ENCODE results near the gene U2AF1.
"Not testable (repeated sequence)": the region's sequence is repeated elsewhere in the genome, so short reads cannot be mapped to it uniquely, and the experiment has no call there.

DNA sequence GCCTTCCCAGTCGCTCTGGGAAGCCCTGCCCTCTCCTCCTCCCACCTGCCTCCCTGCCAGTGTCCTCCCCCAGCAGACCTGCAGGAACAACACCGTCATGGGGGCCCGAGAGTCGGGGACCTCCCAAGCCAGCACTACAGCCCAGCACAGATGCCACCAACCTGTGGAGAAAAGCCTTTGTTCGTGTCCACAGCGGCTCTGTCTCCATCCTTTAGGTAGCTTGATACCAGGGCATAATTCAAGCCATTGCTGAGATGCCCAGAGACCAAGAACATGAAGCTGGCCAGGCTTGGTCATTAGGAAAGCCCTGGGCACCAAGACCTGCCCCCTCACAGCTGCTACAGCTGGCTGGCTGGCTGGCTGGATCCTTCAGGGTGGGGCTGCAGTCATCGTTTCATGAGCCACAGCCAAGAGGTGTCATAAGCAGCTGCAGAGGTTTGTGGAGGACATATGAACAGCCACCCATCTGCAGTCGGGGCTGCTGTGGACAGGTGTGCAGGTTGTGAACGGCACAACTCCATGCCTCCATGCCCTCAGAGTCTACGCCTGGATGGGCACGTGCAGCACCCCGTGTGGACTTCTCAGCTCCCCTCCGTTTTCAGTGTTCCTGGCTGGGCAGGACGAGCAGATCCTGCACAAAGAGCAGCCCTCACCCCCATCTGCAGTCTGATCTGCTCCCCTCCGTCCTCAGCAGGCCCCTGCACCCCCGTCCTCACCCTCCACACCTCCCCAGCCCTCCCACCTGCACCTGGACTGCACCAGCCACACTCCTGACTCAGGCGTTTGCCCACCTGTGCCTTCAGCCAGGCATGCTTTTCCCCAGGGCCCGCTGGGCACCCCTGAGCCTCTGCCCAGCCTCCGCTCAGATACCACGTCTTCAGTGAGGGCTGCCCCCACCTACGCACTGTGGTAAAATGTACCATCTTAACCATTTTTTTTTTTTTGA, 61.2 kb downstream of the U2AF1 start:
- TF ChIP-seq, protein P1, sequence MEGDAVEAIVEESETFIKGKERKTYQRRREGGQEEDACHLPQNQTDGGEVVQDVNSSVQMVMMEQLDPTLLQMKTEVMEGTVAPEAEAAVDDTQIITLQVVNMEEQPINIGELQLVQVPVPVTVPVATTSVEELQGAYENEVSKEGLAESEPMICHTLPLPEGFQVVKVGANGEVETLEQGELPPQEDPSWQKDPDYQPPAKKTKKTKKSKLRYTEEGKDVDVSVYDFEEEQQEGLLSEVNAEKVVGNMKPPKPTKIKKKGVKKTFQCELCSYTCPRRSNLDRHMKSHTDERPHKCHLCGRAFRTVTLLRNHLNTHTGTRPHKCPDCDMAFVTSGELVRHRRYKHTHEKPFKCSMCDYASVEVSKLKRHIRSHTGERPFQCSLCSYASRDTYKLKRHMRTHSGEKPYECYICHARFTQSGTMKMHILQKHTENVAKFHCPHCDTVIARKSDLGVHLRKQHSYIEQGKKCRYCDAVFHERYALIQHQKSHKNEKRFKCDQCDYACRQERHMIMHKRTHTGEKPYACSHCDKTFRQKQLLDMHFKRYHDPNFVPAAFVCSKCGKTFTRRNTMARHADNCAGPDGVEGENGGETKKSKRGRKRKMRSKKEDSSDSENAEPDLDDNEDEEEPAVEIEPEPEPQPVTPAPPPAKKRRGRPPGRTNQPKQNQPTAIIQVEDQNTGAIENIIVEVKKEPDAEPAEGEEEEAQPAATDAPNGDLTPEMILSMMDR (IDR thresholded peaks at IDR 0.05) = not testable (repeated sequence)
- TF ChIP-seq USF2 (IDR thresholded peaks at IDR 0.05; ENCODE audit: borderline replicate concordance, low read depth, low read length); RFX5 (IDR thresholded peaks at IDR 0.05; ENCODE audit: low read length); ZBTB33 (IDR thresholded peaks at IDR 0.05; ENCODE audit: borderline replicate concordance, low read depth); REST (IDR thresholded peaks at IDR 0.05; ENCODE audit: low read depth, low read length); MXI1 (IDR thresholded peaks at IDR 0.05; ENCODE audit: low read depth, low read length): not testable (repeated sequence)
- TF ChIP-seq, protein P2, sequence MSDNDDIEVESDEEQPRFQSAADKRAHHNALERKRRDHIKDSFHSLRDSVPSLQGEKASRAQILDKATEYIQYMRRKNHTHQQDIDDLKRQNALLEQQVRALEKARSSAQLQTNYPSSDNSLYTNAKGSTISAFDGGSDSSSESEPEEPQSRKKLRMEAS (IDR thresholded peaks at IDR 0.05; ENCODE audit: low read depth) = not testable (repeated sequence)
